ENCODE data around the gene ZBTB25. TPM values are rescaled to one million over a fixed set of nuclear protein-coding genes. Genes with fewer than 3 reads are reported as not detected.

The ZBTB25 gene
- total RNA-seq, 1 experiment from 2014 or later, result 26.3 TPM

DNA sequence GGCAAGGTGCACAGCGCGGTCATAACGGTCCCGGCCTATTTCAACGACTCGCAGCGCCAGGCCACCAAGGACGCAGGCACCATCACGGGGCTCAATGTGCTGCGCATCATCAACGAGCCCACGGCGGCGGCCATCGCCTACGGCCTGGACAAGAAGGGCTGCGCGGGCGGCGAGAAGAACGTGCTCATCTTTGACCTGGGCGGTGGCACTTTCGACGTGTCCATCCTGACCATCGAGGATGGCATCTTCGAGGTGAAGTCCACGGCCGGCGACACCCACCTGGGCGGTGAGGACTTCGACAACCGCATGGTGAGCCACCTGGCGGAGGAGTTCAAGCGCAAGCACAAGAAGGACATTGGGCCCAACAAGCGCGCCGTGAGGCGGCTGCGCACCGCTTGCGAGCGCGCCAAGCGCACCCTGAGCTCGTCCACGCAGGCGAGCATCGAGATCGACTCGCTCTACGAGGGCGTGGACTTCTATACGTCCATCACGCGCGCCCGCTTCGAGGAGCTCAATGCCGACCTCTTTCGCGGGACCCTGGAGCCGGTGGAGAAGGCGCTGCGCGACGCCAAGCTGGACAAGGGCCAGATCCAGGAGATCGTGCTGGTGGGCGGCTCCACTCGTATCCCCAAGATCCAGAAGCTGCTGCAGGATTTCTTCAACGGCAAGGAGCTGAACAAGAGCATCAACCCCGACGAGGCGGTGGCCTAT, 37.8 kb upstream of the ZBTB25 start:
- Histone ChIP-seq H3K9me3 (ENCODE audit: low read length) (no peaks in the 10 kb centered on the region), H3K27ac (ENCODE audit: low read length) (no peak overlapping the region), H3K4me3 (ENCODE audit: low read length) (no peak overlapping the region), H3K9me2 (replicated peaks; ENCODE audit: insufficient read depth, low read length) (no peaks in the 10 kb centered on the region), H2AFZ (ENCODE audit: low read length) (no peak overlapping the region), H3K27me3 (ENCODE audit: low read length) (no peaks in the 10 kb centered on the region), H3K4me2 (ENCODE audit: low read depth, low read length, poor library complexity, severe bottlenecking) (no peak overlapping the region), H3K9ac (ENCODE audit: low read length) (no peak overlapping the region), H4K20me1 (ENCODE audit: insufficient read depth, low read depth, low read length) (no peaks in the 10 kb centered on the region), H3K4me1 (ENCODE audit: low read length) (peaks cover 5% of the 10 kb centered on the region), H3K36me3 (ENCODE audit: insufficient read depth, low read length) (no peaks in the 10 kb centered on the region), H3K79me2 (ENCODE audit: low read length) (no peaks in the 10 kb centered on the region)
- DNase-seq, result no peak

DNA sequence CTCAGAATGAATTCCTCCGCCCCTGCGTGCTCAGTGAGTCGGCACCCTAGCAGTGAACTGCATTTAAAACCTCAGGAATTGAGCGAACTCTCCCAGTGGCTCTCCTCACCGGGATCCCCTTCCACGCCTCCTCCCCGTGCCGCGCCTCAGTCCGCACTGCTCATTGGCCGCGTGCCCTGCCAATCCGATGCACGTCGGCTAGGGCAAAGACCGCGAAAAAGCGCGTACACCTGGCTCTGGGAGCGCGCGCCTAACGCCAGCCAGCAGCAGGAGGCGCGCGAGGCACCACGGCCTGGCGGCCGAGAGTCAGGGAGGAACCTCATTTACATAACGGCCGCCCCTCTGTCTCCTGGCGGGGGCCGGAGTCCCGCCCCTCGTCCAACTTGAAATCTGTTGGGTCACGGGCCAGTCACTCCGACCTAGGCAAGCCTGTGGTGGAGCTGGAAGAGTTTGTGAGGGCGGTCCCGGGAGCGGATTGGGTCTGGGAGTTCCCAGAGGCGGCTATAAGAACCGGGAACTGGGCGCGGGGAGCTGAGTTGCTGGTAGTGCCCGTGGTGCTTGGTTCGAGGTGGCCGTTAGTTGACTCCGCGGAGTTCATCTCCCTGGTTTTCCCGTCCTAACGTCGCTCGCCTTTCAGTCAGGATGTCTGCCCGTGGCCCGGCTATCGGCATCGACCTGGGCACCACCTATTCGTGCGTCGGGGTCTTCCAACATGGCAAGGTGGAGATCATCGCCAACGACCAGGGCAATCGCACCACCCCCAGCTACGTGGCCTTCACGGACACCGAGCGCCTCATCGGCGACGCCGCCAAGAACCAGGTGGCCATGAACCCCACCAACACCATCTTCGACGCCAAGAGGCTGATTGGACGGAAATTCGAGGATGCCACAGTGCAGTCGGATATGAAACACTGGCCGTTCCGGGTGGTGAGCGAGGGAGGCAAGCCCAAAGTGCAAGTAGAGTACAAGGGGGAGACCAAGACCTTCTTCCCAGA, 36.9 kb upstream of the ZBTB25 start, which contains the start of gene HSPA2:
Gene HSPA2 (plus strand): TSS at position 534 of the 995 bp plus-strand sequence. CDS start 109 bp downstream, at position 643.
- Histone ChIP-seq H3K9me2 (replicated peaks; ENCODE audit: insufficient read depth, low read length) (no peaks in the 10 kb centered on the region), H4K20me1 (ENCODE audit: insufficient read depth, low read depth, low read length) (no peaks in the 10 kb centered on the region), H3K27me3 (ENCODE audit: low read length) (no peaks in the 10 kb centered on the region), H3K79me2 (ENCODE audit: low read length) (no peaks in the 10 kb centered on the region), H3K9me3 (ENCODE audit: low read length) (no peaks in the 10 kb centered on the region), H3K4me3 (ENCODE audit: low read length) (peak within 1 kb of the TSS; percentile 70), H3K9ac (ENCODE audit: low read length) (peak within 1 kb of the TSS; percentile 67), H3K4me1 (ENCODE audit: low read length) (peaks cover 5% of the 10 kb centered on the region), H3K27ac (ENCODE audit: low read length) (no peak within 1 kb of the TSS), H2AFZ (ENCODE audit: low read length) (peak within 1 kb of the TSS; percentile 90), H3K4me2 (ENCODE audit: low read depth, low read length, poor library complexity, severe bottlenecking) (peak within 1 kb of the TSS; percentile 85), H3K36me3 (ENCODE audit: insufficient read depth, low read length) (no peaks in the 10 kb centered on the region)
- DNase-seq, result peak; percentile 99

DNA sequence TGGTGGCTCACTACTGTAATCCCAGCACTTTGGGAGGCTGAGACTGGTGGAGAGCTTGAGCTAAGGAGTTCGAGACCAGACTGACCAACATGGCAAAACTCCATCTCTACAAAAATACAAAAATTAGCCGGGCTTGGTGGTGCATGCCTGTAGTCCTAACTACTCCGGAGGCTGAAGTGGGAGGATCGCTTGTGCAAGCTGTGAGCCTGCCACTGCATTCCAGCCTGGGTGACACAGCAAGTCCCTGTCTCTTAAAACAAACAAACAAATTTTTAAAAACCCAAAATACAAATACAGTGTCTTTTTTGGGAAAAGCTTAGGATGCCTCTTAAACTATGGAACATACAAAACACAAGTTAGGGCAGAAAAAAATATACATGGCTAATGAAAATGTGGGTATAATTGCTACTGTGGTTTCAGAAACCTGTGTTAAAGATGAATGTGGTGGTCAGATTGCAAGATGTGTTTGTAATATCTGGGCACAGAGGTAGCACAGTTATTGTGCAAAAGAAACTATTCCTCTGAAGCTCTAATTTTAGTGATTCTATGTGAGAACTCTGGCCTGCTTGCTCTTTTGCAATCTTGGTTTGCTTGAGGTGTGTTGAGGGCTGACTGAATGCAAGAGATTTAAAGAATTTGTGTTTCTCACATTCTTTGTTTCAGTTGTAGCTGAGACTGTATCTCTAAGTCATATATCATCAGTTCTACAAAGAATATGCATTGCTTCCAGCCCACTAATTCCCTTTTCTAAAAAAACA, 33.0 kb upstream of the ZBTB25 start:
- H3K4me3 ChIP-seq (ENCODE audit: low read length), result no peak overlapping the region
- H3K36me3 ChIP-seq (ENCODE audit: insufficient read depth, low read length), result no peaks in the 10 kb centered on the region
- H3K9me2 ChIP-seq (replicated peaks; ENCODE audit: insufficient read depth, low read length), result no peaks in the 10 kb centered on the region
- H3K9ac ChIP-seq (ENCODE audit: low read length), result no peak overlapping the region
- H3K27ac ChIP-seq (ENCODE audit: low read length), result no peak overlapping the region
- H4K20me1 ChIP-seq (ENCODE audit: insufficient read depth, low read depth, low read length), result no peaks in the 10 kb centered on the region
- H3K27me3 ChIP-seq (ENCODE audit: low read length), result no peaks in the 10 kb centered on the region
- DNase-seq, result no peak
- no peak overlapping the region for H3K4me2 ChIP-seq (ENCODE audit: low read depth, low read length, poor library complexity, severe bottlenecking)
- H3K4me1 ChIP-seq (ENCODE audit: low read length), result peaks cover 5% of the 10 kb centered on the region
- H2AFZ ChIP-seq (ENCODE audit: low read length), result no peak overlapping the region
- no peaks in the 10 kb centered on the region for H3K9me3 ChIP-seq (ENCODE audit: low read length)
- no peaks in the 10 kb centered on the region for H3K79me2 ChIP-seq (ENCODE audit: low read length)

DNA sequence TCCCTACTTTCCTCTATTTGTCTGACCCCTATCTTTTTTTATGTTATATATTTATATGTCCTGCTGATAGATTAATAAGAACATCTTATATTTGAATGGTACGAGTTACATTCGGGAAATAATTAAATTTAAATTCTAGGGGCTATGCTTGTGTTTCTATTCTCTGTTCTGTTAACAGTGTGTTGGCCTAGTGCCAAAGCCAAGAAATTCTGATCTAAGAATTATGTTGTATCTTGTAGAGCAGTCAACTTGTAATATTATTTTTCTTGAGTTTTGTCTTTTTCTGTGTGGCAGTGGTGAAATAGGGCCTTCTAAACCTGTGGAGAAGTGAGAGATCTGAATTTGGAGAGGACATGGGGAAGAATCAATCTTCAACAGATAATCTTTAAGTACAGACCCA, 27.9 kb upstream of the ZBTB25 start:
- DNase-seq, result no peak
- H3K9me2 ChIP-seq (replicated peaks; ENCODE audit: insufficient read depth, low read length), result no peaks in the 10 kb centered on the region
- no peaks in the 10 kb centered on the region for H3K27me3 ChIP-seq (ENCODE audit: low read length)
- no peaks in the 10 kb centered on the region for H3K79me2 ChIP-seq (ENCODE audit: low read length)
- H3K4me1 ChIP-seq (ENCODE audit: low read length), result no peaks in the 10 kb centered on the region
- H2AFZ ChIP-seq (ENCODE audit: low read length), result no peak overlapping the region
- H3K9ac ChIP-seq (ENCODE audit: low read length), result no peak overlapping the region
- no peak overlapping the region for H3K27ac ChIP-seq (ENCODE audit: low read length)
- no peak overlapping the region for H3K4me3 ChIP-seq (ENCODE audit: low read length)
- H4K20me1 ChIP-seq (ENCODE audit: insufficient read depth, low read depth, low read length), result no peaks in the 10 kb centered on the region
- H3K9me3 ChIP-seq (ENCODE audit: low read length), result no peaks in the 10 kb centered on the region
- no peak overlapping the region for H3K4me2 ChIP-seq (ENCODE audit: low read depth, low read length, poor library complexity, severe bottlenecking)
- H3K36me3 ChIP-seq (ENCODE audit: insufficient read depth, low read length), result no peaks in the 10 kb centered on the region

DNA sequence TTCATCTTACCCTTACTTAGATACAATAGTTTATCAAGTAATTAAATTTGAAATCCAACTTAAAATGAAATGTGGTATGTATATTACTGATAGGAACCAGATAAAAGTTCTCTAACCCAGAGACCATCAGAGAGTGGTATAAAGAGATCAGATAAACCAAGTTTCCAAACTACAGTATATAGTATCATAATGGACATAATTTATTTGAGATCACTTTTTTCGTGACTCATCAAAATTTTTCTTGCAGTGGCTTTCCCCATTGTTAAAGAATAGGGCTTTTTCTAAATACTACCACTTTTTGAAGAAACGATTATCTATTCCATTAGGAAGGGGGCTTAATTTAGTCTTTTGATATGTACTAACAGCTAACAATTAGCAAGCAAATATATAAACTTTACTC, 21.7 kb upstream of the ZBTB25 start:
- Histone ChIP-seq H3K36me3 (ENCODE audit: insufficient read depth, low read length) (peaks cover 37% of the 10 kb centered on the region), H3K4me3 (ENCODE audit: low read length) (no peak overlapping the region), H3K4me2 (ENCODE audit: low read depth, low read length, poor library complexity, severe bottlenecking) (no peak overlapping the region), H3K9me3 (ENCODE audit: low read length) (no peaks in the 10 kb centered on the region), H3K9me2 (replicated peaks; ENCODE audit: insufficient read depth, low read length) (no peaks in the 10 kb centered on the region), H2AFZ (ENCODE audit: low read length) (no peak overlapping the region), H4K20me1 (ENCODE audit: insufficient read depth, low read depth, low read length) (no peaks in the 10 kb centered on the region), H3K79me2 (ENCODE audit: low read length) (peaks cover 26% of the 10 kb centered on the region), H3K4me1 (ENCODE audit: low read length) (no peaks in the 10 kb centered on the region), H3K27me3 (ENCODE audit: low read length) (no peaks in the 10 kb centered on the region), H3K27ac (ENCODE audit: low read length) (no peak overlapping the region), H3K9ac (ENCODE audit: low read length) (no peak overlapping the region)
- no peak for DNase-seq

DNA sequence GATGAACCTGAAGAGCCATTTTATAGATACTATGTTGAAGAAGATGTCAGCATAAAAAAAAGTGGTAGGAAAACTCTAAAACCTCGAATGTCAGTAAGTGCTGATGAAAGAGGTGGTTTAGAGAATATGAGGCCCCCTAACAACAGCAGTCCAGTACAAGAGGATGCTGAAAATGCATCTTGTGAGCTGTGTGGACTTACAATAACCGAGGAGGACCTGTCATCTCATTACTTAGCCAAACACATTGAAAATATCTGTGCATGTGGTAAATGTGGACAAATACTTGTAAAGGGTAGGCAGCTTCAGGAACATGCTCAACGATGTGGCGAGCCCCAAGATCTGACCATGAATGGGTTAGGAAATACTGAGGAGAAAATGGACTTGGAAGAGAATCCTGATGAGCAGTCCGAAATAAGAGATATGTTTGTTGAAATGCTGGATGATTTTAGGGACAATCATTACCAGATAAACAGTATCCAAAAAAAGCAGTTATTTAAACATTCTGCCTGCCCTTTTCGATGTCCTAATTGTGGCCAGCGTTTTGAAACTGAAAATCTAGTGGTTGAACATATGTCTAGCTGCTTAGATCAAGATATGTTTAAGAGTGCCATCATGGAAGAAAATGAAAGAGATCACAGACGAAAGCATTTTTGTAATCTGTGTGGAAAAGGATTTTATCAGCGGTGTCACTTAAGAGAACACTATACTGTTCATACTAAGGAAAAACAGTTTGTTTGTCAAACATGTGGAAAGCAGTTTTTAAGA, 19.1 kb upstream of the ZBTB25 start:
- Histone ChIP-seq H3K36me3 (ENCODE audit: insufficient read depth, low read length) (peaks cover 37% of the 10 kb centered on the region), H4K20me1 (ENCODE audit: insufficient read depth, low read depth, low read length) (no peaks in the 10 kb centered on the region), H3K9me2 (replicated peaks; ENCODE audit: insufficient read depth, low read length) (no peaks in the 10 kb centered on the region), H2AFZ (ENCODE audit: low read length) (no peak overlapping the region), H3K79me2 (ENCODE audit: low read length) (peaks cover 49% of the 10 kb centered on the region), H3K27me3 (ENCODE audit: low read length) (no peaks in the 10 kb centered on the region), H3K4me2 (ENCODE audit: low read depth, low read length, poor library complexity, severe bottlenecking) (no peak overlapping the region), H3K27ac (ENCODE audit: low read length) (no peak overlapping the region), H3K9ac (ENCODE audit: low read length) (no peak overlapping the region), H3K9me3 (ENCODE audit: low read length) (no peaks in the 10 kb centered on the region), H3K4me3 (ENCODE audit: low read length) (no peak overlapping the region), H3K4me1 (ENCODE audit: low read length) (no peaks in the 10 kb centered on the region)
- DNase-seq, result no peak

DNA sequence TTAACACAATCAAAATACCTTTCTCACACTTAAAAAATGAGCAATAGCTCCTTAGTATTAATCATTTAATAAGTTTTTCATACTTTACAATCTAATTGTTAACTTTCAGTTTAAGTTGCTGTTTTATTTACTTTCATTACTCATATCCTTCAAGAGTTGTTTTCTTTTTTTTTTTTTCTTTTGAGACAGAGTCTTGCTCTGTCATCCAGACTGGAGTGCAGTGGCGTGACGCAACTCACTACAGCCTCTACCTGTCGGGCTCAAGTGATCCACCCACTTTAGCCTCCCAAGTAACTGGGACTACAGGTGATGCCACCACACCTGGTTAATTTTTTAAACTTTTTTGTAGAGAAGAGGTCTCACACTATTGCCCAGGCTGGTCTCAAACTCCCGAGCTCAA, 17.1 kb upstream of the ZBTB25 start:
- H4K20me1 ChIP-seq (ENCODE audit: insufficient read depth, low read depth, low read length), result peaks cover 14% of the 10 kb centered on the region; the same call in 1 of the 2 replicates
- no peak overlapping the region for H2AFZ ChIP-seq (ENCODE audit: low read length)
- H3K4me2 ChIP-seq (ENCODE audit: low read depth, low read length, poor library complexity, severe bottlenecking), result no peak overlapping the region

More for the DNA sequence above, 17.1 kb upstream of the ZBTB25 start:
- Histone ChIP-seq H3K4me3 (ENCODE audit: low read length) (no peak overlapping the region), H3K9me2 (replicated peaks; ENCODE audit: insufficient read depth, low read length) (no peaks in the 10 kb centered on the region), H3K4me1 (ENCODE audit: low read length) (peaks cover 7% of the 10 kb centered on the region; the same call in 1 of the 2 replicates), H3K79me2 (ENCODE audit: low read length) (peaks cover 68% of the 10 kb centered on the region), H3K36me3 (ENCODE audit: insufficient read depth, low read length) (peaks cover 37% of the 10 kb centered on the region), H3K27me3 (ENCODE audit: low read length) (no peaks in the 10 kb centered on the region), H3K27ac (ENCODE audit: low read length) (no peak overlapping the region), H3K9me3 (ENCODE audit: low read length) (no peaks in the 10 kb centered on the region), H3K9ac (ENCODE audit: low read length) (no peak overlapping the region)
- no peak for DNase-seq
